Neural progenitor cell (in vitro differentiated cells): ENCODE data around the gene BRD7. TPM values are rescaled to one million over a fixed set of nuclear protein-coding genes. Genes with fewer than 3 reads are reported as not detected.

Experiments
- DNase-seq: peaks from one replicate; pipeline ENCODE4 v3.0.0-alpha.2; 2016; ENCODE audit warnings: low spot score
- H2AFZ ChIP-seq: fragments of 200-600 bp; sonication (generic); replicated peaks from 2 replicates; pipeline ENCODE4 v1.6.1; 2016; ENCODE audit warnings: antibody characterized with exemption
- H3F3A ChIP-seq: fragments of 200-600 bp; sonication (generic); 2 replicates; pipeline ENCODE4 v1.6.1; 2016; ENCODE audit warnings: antibody characterized with exemption, low read depth
- H3K27ac ChIP-seq: fragments of 200-600 bp; sonication (generic); 2 replicates; pipeline ENCODE4 v1.5.1; 2016; ENCODE audit warnings: mild to moderate bottlenecking
- H3K27me3 ChIP-seq: fragments of 200-600 bp; sonication (generic); 2 replicates; pipeline ENCODE4 v1.6.1; 2016; ENCODE audit warnings: mild to moderate bottlenecking, moderate library complexity
- H3K36me3 ChIP-seq: fragments of 200-600 bp; sonication (generic); 2 replicates; pipeline ENCODE4 v1.5.1; 2016
- H3K4me1 ChIP-seq: fragments of 200-600 bp; sonication (generic); 2 replicates; pipeline ENCODE4 v1.6.1; 2016; ENCODE audit warnings: mixed run types
- H3K4me2 ChIP-seq: fragments of 200-600 bp; sonication (generic); 2 replicates; pipeline ENCODE4 v1.6.1; 2016
- H3K4me3 ChIP-seq: fragments of 200-600 bp; sonication (generic); 2 replicates; pipeline ENCODE4 v1.5.1; 2016
- H3K79me2 ChIP-seq: fragments of 200-600 bp; sonication (generic); 2 replicates; pipeline ENCODE4 v1.6.1; 2016; ENCODE audit warnings: low read depth
- H3K9ac ChIP-seq: fragments of 200-600 bp; sonication (generic); 2 replicates; pipeline ENCODE4 v1.6.1; 2016
- H3K9me3 ChIP-seq: fragments of 200-600 bp; sonication (generic); 2 replicates; pipeline ENCODE4 v1.5.1; 2016; ENCODE audit warnings: low read depth
- H4K20me1 ChIP-seq: fragments of 200-600 bp; sonication (generic); 2 replicates; pipeline ENCODE4 v1.6.1; 2016; ENCODE audit warnings: low read depth
- H3K27ac Mint-ChIP-seq: 3 replicates; pipeline ENCODE4 v1.8.0; 2021; ENCODE audit warnings: mixed read lengths
- H3K27me3 Mint-ChIP-seq: 2 replicates; pipeline ENCODE4 v1.8.0; 2022; ENCODE audit warnings: low read depth, mild to moderate bottlenecking, inconsistent platforms, moderate library complexity, mixed read lengths; ENCODE audit not compliant: insufficient read depth
- H3K36me3 Mint-ChIP-seq: 3 replicates; pipeline ENCODE4 v1.8.0; 2021; ENCODE audit warnings: mixed read lengths
- H3K4me1 Mint-ChIP-seq: 3 replicates; pipeline ENCODE4 v1.8.0; 2021; ENCODE audit warnings: mixed read lengths
- H3K4me3 Mint-ChIP-seq: 3 replicates; pipeline ENCODE4 v1.8.0; 2021; ENCODE audit warnings: mild to moderate bottlenecking, moderate library complexity, mixed read lengths
- H3K9me3 Mint-ChIP-seq: 3 replicates; pipeline ENCODE4 v1.8.0; 2020; ENCODE audit warnings: mixed read lengths
- CTCF ChIP-seq: fragments of 200-600 bp; sonication (generic); IDR thresholded peaks from 2 replicates; pipeline ENCODE4 v1.5.1; 2017; ENCODE audit warnings: antibody characterized with exemption, mild to moderate bottlenecking
- EZH2 ChIP-seq: fragments of 200-600 bp; sonication (generic); IDR thresholded peaks from 2 replicates; pipeline ENCODE4 v1.6.1; 2017; ENCODE audit warnings: antibody characterized with exemption, mild to moderate bottlenecking, moderate library complexity
- EZH2phosphoT487 ChIP-seq: fragments of 200-600 bp; sonication (generic); IDR thresholded peaks from 2 replicates; pipeline ENCODE4 v1.6.1; 2017; ENCODE audit warnings: antibody characterized with exemption
- total RNA-seq: library from RNA; depleted of rRNA; stranded (reverse); fragments of >200 nt; gene quantifications from 2 replicates; pipeline ENCODE4 v1.2.3, GENCODE V29; 2015; ENCODE audit warnings: low replicate concordance

Gene BRD7
- total RNA-seq, 1 donor from 2014 or later: 164 TPM

- no peak overlapping the region for H3K4me3 ChIP-seq
- no peaks in the 10 kb centered on the region for H3K36me3 ChIP-seq
- H3K36me3 Mint-ChIP-seq: no peaks in the 10 kb centered on the region
Observed at GRCh38 chr16:50288026-50288425, 80.8 kb downstream of the BRD7 start.

GRCh38 chr16:50286681-50287080 is 82.1 kb downstream of the BRD7 start:
- no peak overlapping the region for H3K4me2 ChIP-seq
- H4K20me1 ChIP-seq: no peaks in the 10 kb centered on the region
- DNase-seq: no peak
- H3K36me3 ChIP-seq: no peaks in the 10 kb centered on the region
- H3K4me3 Mint-ChIP-seq: no peak overlapping the region
- no peak overlapping the region for H3K27ac ChIP-seq
- H3K9me3 Mint-ChIP-seq: peaks cover 7% of the 10 kb centered on the region
- H3K4me1 Mint-ChIP-seq: no peaks in the 10 kb centered on the region
- no peaks in the 10 kb centered on the region for H3K36me3 Mint-ChIP-seq
- H3K9me3 ChIP-seq: no peaks in the 10 kb centered on the region
- no peak overlapping the region for H2AFZ ChIP-seq
- peaks cover 8% of the 10 kb centered on the region for H3K27me3 Mint-ChIP-seq
- H3K4me1 ChIP-seq: no peaks in the 10 kb centered on the region
- H3K27ac Mint-ChIP-seq: no peak overlapping the region
- no peak overlapping the region for H3K4me3 ChIP-seq
- TF ChIP-seq EZH2: no peak
- no peak for TF ChIP-seq EZH2phosphoT487
- no peak for TF ChIP-seq CTCF
- H3K9ac ChIP-seq: no peak overlapping the region
- H3F3A ChIP-seq: no peaks in the 10 kb centered on the region
- no peaks in the 10 kb centered on the region for H3K27me3 ChIP-seq
- H3K79me2 ChIP-seq: no peaks in the 10 kb centered on the region

More at GRCh38 chr16:50288026-50288425, 80.8 kb downstream of the BRD7 start:
- H3K4me1 Mint-ChIP-seq: no peaks in the 10 kb centered on the region
- Histone ChIP-seq H3K9me3 (no peaks in the 10 kb centered on the region), H4K20me1 (no peaks in the 10 kb centered on the region), H3K4me2 (no peak overlapping the region), H3K9ac (no peak overlapping the region), H3K79me2 (no peaks in the 10 kb centered on the region), H3K27ac (no peak overlapping the region), H2AFZ (no peak overlapping the region), H3K27me3 (no peaks in the 10 kb centered on the region), H3F3A (no peaks in the 10 kb centered on the region), H3K4me1 (no peaks in the 10 kb centered on the region)
- no peak for DNase-seq
- no peak overlapping the region for H3K4me3 Mint-ChIP-seq
- H3K27me3 Mint-ChIP-seq: peaks cover 8% of the 10 kb centered on the region
- TF ChIP-seq EZH2phosphoT487 (no peak), CTCF (no peak), EZH2 (no peak)
- H3K27ac Mint-ChIP-seq: no peak overlapping the region
- H3K9me3 Mint-ChIP-seq: peaks cover 7% of the 10 kb centered on the region

- peaks cover 7% of the 10 kb centered on the region for H3K9me3 Mint-ChIP-seq
- no peak overlapping the region for H2AFZ ChIP-seq
- no peaks in the 10 kb centered on the region for H3K9me3 ChIP-seq
- H3K9ac ChIP-seq: no peak overlapping the region
- H3K4me1 Mint-ChIP-seq: no peaks in the 10 kb centered on the region
- no peaks in the 10 kb centered on the region for H3K4me1 ChIP-seq
- H3K36me3 ChIP-seq: no peaks in the 10 kb centered on the region
- no peak overlapping the region for H3K27ac Mint-ChIP-seq
- H3K79me2 ChIP-seq: no peaks in the 10 kb centered on the region
- H3K4me3 Mint-ChIP-seq: no peak overlapping the region
- no peaks in the 10 kb centered on the region for H3F3A ChIP-seq
- H3K27me3 Mint-ChIP-seq: peaks cover 8% of the 10 kb centered on the region
- H3K36me3 Mint-ChIP-seq: no peaks in the 10 kb centered on the region
- DNase-seq: no peak
- H3K27ac ChIP-seq: no peak overlapping the region
- TF ChIP-seq EZH2 (no peak), CTCF (no peak), EZH2phosphoT487 (no peak)
- no peaks in the 10 kb centered on the region for H4K20me1 ChIP-seq
- no peaks in the 10 kb centered on the region for H3K27me3 ChIP-seq
- no peak overlapping the region for H3K4me2 ChIP-seq
- H3K4me3 ChIP-seq: no peak overlapping the region
Observed at GRCh38 chr16:50285406-50286003, 83.3 kb downstream of the BRD7 start.
